ENCODE results near the gene KRTAP10-8. TPM values are rescaled to one million over a fixed set of nuclear protein-coding genes. Genes with fewer than 3 reads are reported as not detected.
"Not testable (repeated sequence)": the region's sequence is repeated elsewhere in the genome, so short reads cannot be mapped to it uniquely, and the experiment has no call there.

The KRTAP10-8 gene
- total and polyA plus RNA-seq, 5 donors from 2014 or later, result not detected

GRCh38 chr21:44646366-44647221, 34.7 kb downstream of the KRTAP10-8 start, which contains the start of gene KRTAP10-11:
KRTAP10-11 (plus strand) TSS chr21:44646414; CDS start chr21:44646459, 45 bp downstream.
- not testable (repeated sequence) for ATAC-seq (ENCODE audit: low read depth in 2 of 2); H3K4me1 Mint-ChIP-seq; H3K4me3 Mint-ChIP-seq; H3K27me3 Mint-ChIP-seq; H3K4me3 ChIP-seq (ENCODE audit: low read depth, low read length); DNase-seq; H3K27ac ChIP-seq (ENCODE audit: insufficient read depth, low read length, poor library complexity, severe bottlenecking); H3K36me3 ChIP-seq (ENCODE audit: control insufficient read depth, insufficient read depth, low read length); H3K36me3 Mint-ChIP-seq; H3K4me1 ChIP-seq (ENCODE audit: control insufficient read depth, insufficient read depth, low read length, poor library complexity, severe bottlenecking); H3K27me3 ChIP-seq (ENCODE audit: control insufficient read depth, insufficient read depth, low read length)
- H3K9me3 ChIP-seq (ENCODE audit: control insufficient read depth in 2 of 2, low read length in 2 of 2), result peaks cover 19 to 20% of the 10 kb centered on the region in 2 experiments
- Mint-ChIP-seq H3K27ac (peak within 1 kb of the TSS in 1 of 3 donors; percentile 38), H3K9me3 (peaks cover 4 to 30% (median 11%) of the 10 kb centered on the region in 7 donors)

- Mint-ChIP-seq H3K4me3 (no peak overlapping the region), H3K9me3 (peaks cover 4 to 27% (median 9%) of the 10 kb centered on the region in 7 donors), H3K36me3 (no peaks in the 10 kb centered on the region), H3K4me1 (no peaks in the 10 kb centered on the region), H3K27me3 (no peaks in the 10 kb centered on the region), H3K27ac (peak overlapping the region in 1 of 3 donors; percentile 38)
- DNase-seq (no peak), ATAC-seq (ENCODE audit: low read depth in 2 of 2) (no peak)
- Histone ChIP-seq H3K27ac (ENCODE audit: insufficient read depth, low read length, poor library complexity, severe bottlenecking) (no peak overlapping the region), H3K4me1 (ENCODE audit: control insufficient read depth, insufficient read depth, low read length, poor library complexity, severe bottlenecking) (no peaks in the 10 kb centered on the region), H3K36me3 (ENCODE audit: control insufficient read depth, insufficient read depth, low read length) (no peaks in the 10 kb centered on the region), H3K9me3 (ENCODE audit: control insufficient read depth in 2 of 2, low read length in 2 of 2) (peaks cover 19 to 20% of the 10 kb centered on the region in 2 experiments), H3K4me3 (ENCODE audit: low read depth, low read length) (no peak overlapping the region), H3K27me3 (ENCODE audit: control insufficient read depth, insufficient read depth, low read length) (no peaks in the 10 kb centered on the region)
Observed at GRCh38 chr21:44647222-44647552, 35.3 kb downstream of the KRTAP10-8 start.

- peaks cover 16 to 18% of the 10 kb centered on the region in 2 experiments for H3K9me3 ChIP-seq (ENCODE audit: control insufficient read depth in 2 of 2, low read length in 2 of 2)
- Mint-ChIP-seq H3K36me3 (no peaks in the 10 kb centered on the region), H3K9me3 (peaks cover 0 to 17% (median 6%) of the 10 kb centered on the region in 7 donors), H3K27me3 (peaks cover 4% of the 10 kb centered on the region), H3K27ac (peak overlapping the region in 1 of 3 donors; percentile 26), H3K4me1 (peaks cover 0 to 3% (median 0%) of the 10 kb centered on the region in 4 donors), H3K4me3 (no peak overlapping the region)
- H3K4me3 ChIP-seq (ENCODE audit: low read depth, low read length), result no peak overlapping the region
- H3K4me1 ChIP-seq (ENCODE audit: control insufficient read depth, insufficient read depth, low read length, poor library complexity, severe bottlenecking), result no peaks in the 10 kb centered on the region
- no peaks in the 10 kb centered on the region for H3K36me3 ChIP-seq (ENCODE audit: control insufficient read depth, insufficient read depth, low read length)
- DNase-seq (no peak), ATAC-seq (ENCODE audit: low read depth in 2 of 2) (no peak)
- no peaks in the 10 kb centered on the region for H3K27me3 ChIP-seq (ENCODE audit: control insufficient read depth, insufficient read depth, low read length)
- H3K27ac ChIP-seq (ENCODE audit: insufficient read depth, low read length, poor library complexity, severe bottlenecking), result no peak overlapping the region
Observed at GRCh38 chr21:44648557-44649311, 36.9 kb downstream of the KRTAP10-8 start.

GRCh38 chr21:44649521-44650100, 37.7 kb downstream of the KRTAP10-8 start:
- H3K27ac ChIP-seq (ENCODE audit: insufficient read depth, low read length, poor library complexity, severe bottlenecking), result no peak overlapping the region
- Mint-ChIP-seq H3K9me3 (peaks cover 0 to 12% (median 5%) of the 10 kb centered on the region in 7 donors), H3K36me3 (no peaks in the 10 kb centered on the region), H3K4me1 (peaks cover 0 to 11% (median 0%) of the 10 kb centered on the region in 4 donors), H3K27ac (no peak overlapping the region), H3K4me3 (no peak overlapping the region), H3K27me3 (peaks cover 4% of the 10 kb centered on the region)
- no peaks in the 10 kb centered on the region for H3K36me3 ChIP-seq (ENCODE audit: control insufficient read depth, insufficient read depth, low read length)
- H3K4me1 ChIP-seq (ENCODE audit: control insufficient read depth, insufficient read depth, low read length, poor library complexity, severe bottlenecking), result no peaks in the 10 kb centered on the region
- H3K27me3 ChIP-seq (ENCODE audit: control insufficient read depth, insufficient read depth, low read length), result no peaks in the 10 kb centered on the region
- H3K4me3 ChIP-seq (ENCODE audit: low read depth, low read length), result no peak overlapping the region
- DNase-seq, result no peak
- H3K9me3 ChIP-seq (ENCODE audit: control insufficient read depth in 2 of 2, low read length in 2 of 2), result peaks cover 8 to 9% of the 10 kb centered on the region in 2 experiments
- no peak for ATAC-seq (ENCODE audit: low read depth in 2 of 2)

- no peaks in the 10 kb centered on the region for H3K27me3 ChIP-seq (ENCODE audit: control insufficient read depth, insufficient read depth, low read length)
- no peak for DNase-seq
- peaks cover 0 to 5% (median 0%) of the 10 kb centered on the region in 7 donors for H3K9me3 Mint-ChIP-seq
- peaks cover 4% of the 10 kb centered on the region for H3K27me3 Mint-ChIP-seq
- no peak for ATAC-seq (ENCODE audit: low read depth in 2 of 2)
- H3K4me1 Mint-ChIP-seq, result peaks cover 0 to 17% (median 0%) of the 10 kb centered on the region in 4 donors
- peaks cover 1 to 2% of the 10 kb centered on the region in 2 experiments for H3K9me3 ChIP-seq (ENCODE audit: control insufficient read depth in 2 of 2, low read length in 2 of 2)
- no peaks in the 10 kb centered on the region for H3K36me3 ChIP-seq (ENCODE audit: control insufficient read depth, insufficient read depth, low read length)
- no peak overlapping the region for H3K27ac ChIP-seq (ENCODE audit: insufficient read depth, low read length, poor library complexity, severe bottlenecking)
- peak overlapping the region in 1 of 3 donors; percentile 20 for H3K27ac Mint-ChIP-seq
- no peak overlapping the region for H3K4me3 Mint-ChIP-seq
- H3K4me1 ChIP-seq (ENCODE audit: control insufficient read depth, insufficient read depth, low read length, poor library complexity, severe bottlenecking), result no peaks in the 10 kb centered on the region
- no peak overlapping the region for H3K4me3 ChIP-seq (ENCODE audit: low read depth, low read length)
- no peaks in the 10 kb centered on the region for H3K36me3 Mint-ChIP-seq
Observed at GRCh38 chr21:44650265-44650972, 38.5 kb downstream of the KRTAP10-8 start.

GRCh38 chr21:44650973-44651675, 39.2 kb downstream of the KRTAP10-8 start:
- Histone ChIP-seq H3K27me3 (ENCODE audit: control insufficient read depth, insufficient read depth, low read length) (no peaks in the 10 kb centered on the region), H3K4me1 (ENCODE audit: control insufficient read depth, insufficient read depth, low read length, poor library complexity, severe bottlenecking) (no peaks in the 10 kb centered on the region), H3K9me3 (ENCODE audit: control insufficient read depth in 2 of 2, low read length in 2 of 2) (peaks cover 2 to 6% of the 10 kb centered on the region in 2 experiments), H3K27ac (ENCODE audit: insufficient read depth, low read length, poor library complexity, severe bottlenecking) (no peak overlapping the region), H3K36me3 (ENCODE audit: control insufficient read depth, insufficient read depth, low read length) (no peaks in the 10 kb centered on the region), H3K4me3 (ENCODE audit: low read depth, low read length) (no peak overlapping the region)
- H3K4me1 Mint-ChIP-seq, result peaks cover 0 to 17% (median 0%) of the 10 kb centered on the region in 4 donors
- ATAC-seq (ENCODE audit: low read depth in 2 of 2) (no peak), DNase-seq (no peak)
- H3K27ac Mint-ChIP-seq, result no peak overlapping the region
- H3K4me3 Mint-ChIP-seq, result no peak overlapping the region
- H3K36me3 Mint-ChIP-seq, result no peaks in the 10 kb centered on the region
- H3K9me3 Mint-ChIP-seq, result peaks cover 0 to 6% (median 0%) of the 10 kb centered on the region in 7 donors
- H3K27me3 Mint-ChIP-seq, result peaks cover 4% of the 10 kb centered on the region
